K562 (cell line): ENCODE data around the gene POLD4. TPM values are rescaled to one million over a fixed set of nuclear protein-coding genes. Genes with fewer than 3 reads are reported as not detected.
A peak's percentile ranks its signal among the peaks of the same experiment; 100 is the strongest.

Experiments
- BDP1 ChIP-seq: IDR thresholded peaks from 3 replicates; pipeline ENCODE4 v1.6.1; 2011; ENCODE audit not compliant: insufficient read length, insufficient read depth
- C11orf30 ChIP-seq: fragments of 450-650 bp; IDR thresholded peaks from 2 replicates; pipeline ENCODE4 v1.6.1; 2016; ENCODE audit warnings: low read depth, mild to moderate bottlenecking
- CC2D1A ChIP-seq: fragments of 450-650 bp; IDR thresholded peaks from 2 replicates; pipeline ENCODE4 v1.6.1; 2017; ENCODE audit warnings: mild to moderate bottlenecking
- CHD1 ChIP-seq: fragments of 200-600 bp; sonication (generic); IDR thresholded peaks from one replicate; pipeline ENCODE4 v1.6.1; 2012; ENCODE audit warnings: mild to moderate bottlenecking, moderate library complexity, low read length, inconsistent platforms
- DACH1 ChIP-seq: fragments of 450-650 bp; IDR thresholded peaks from 2 replicates; pipeline ENCODE4 v1.6.1; 2018; ENCODE audit not compliant: partially characterized antibody
- EGR1 ChIP-seq: fragments of 450-650 bp; conservative IDR thresholded peaks from 2 replicates; pipeline ENCODE4 v1.6.1; 2017; ENCODE audit warnings: mild to moderate bottlenecking
- ESRRA ChIP-seq: fragments of 450-650 bp; IDR thresholded peaks from 2 replicates; pipeline ENCODE4 v1.6.1; 2014; ENCODE audit warnings: low read depth, mild to moderate bottlenecking, moderate library complexity, borderline replicate concordance
- ETV6 ChIP-seq, 3 experiments: fragments of 150-350 bp in 1 of 3; sonication (generic) in 1 of 3; formaldehyde crosslinking in 1 of 3; IDR thresholded peaks; 2 replicates each; pipeline versions ENCODE4 v1.6.1 to v1.8.0; 2014 to 2022; ENCODE audit warnings: borderline replicate concordance in 2 of 3, low read depth in 2 of 3, antibody characterized with exemption in 1 of 3, low read length in 1 of 3, mild to moderate bottlenecking in 1 of 3, missing genetic modification reagents in 1 of 3
- FOXK1 ChIP-seq: sonication (generic); formaldehyde crosslinking; IDR thresholded peaks from 2 replicates; pipeline ENCODE4 v1.8.0; 2022; ENCODE audit warnings: missing genetic modification reagents, mild to moderate bottlenecking, borderline replicate concordance
- MECOM ChIP-seq: fragments of 250-450 bp; sonication (Bioruptor Pico); IDR thresholded peaks from 2 replicates; pipeline ENCODE4 v1.8.0; 2022; ENCODE audit warnings: inconsistent platforms
- MTA3 ChIP-seq: fragments of 450-650 bp; formaldehyde crosslinking; IDR thresholded peaks from 2 replicates; pipeline ENCODE4 v1.6.1; 2017; ENCODE audit warnings: mild to moderate bottlenecking, borderline replicate concordance
- NCOA1 ChIP-seq: fragments of 450-650 bp; IDR thresholded peaks from 2 replicates; pipeline ENCODE4 v1.6.1; 2016; ENCODE audit warnings: low read depth
- NFXL1 ChIP-seq: fragments of 450-650 bp; formaldehyde crosslinking; IDR thresholded peaks from 2 replicates; pipeline ENCODE4 v1.4.0; 2021; ENCODE audit warnings: mild to moderate bottlenecking
- NONO ChIP-seq, 2 experiments: fragments of 200-400 bp in 1 of 2; fragments of 450-650 bp in 1 of 2; formaldehyde crosslinking in 1 of 2; IDR thresholded peaks; 2 replicates each; pipeline ENCODE4 v1.6.1; 2017; ENCODE audit warnings: low read depth in 2 of 2, mild to moderate bottlenecking in 2 of 2, moderate library complexity in 2 of 2, low read length in 1 of 2
- NRF1 ChIP-seq, 2 experiments: fragments of 450-650 bp; IDR thresholded peaks in 1 of 2; conservative IDR thresholded peaks in 1 of 2; 2 replicates each; pipeline ENCODE4 v1.6.1; 2014; ENCODE audit warnings: mild to moderate bottlenecking in 2 of 2
- RBBP5 ChIP-seq: fragments of 200-600 bp; sonication (generic); IDR thresholded peaks from 2 replicates; pipeline ENCODE4 v1.6.1; 2012; ENCODE audit warnings: borderline replicate concordance, mild to moderate bottlenecking, low read length, control low read depth, inconsistent platforms; ENCODE audit not compliant: insufficient read depth, poor library complexity, severe bottlenecking
- SAFB ChIP-seq: fragments of 200-400 bp; formaldehyde crosslinking; IDR thresholded peaks from 2 replicates; pipeline ENCODE4 v1.6.1; 2017; ENCODE audit warnings: low read depth, low read length, borderline replicate concordance
- SRF ChIP-seq, 2 experiments: fragments of 250-450, 450-650 bp in 1 of 2; sonication (Bioruptor Pico) in 1 of 2; sonication (generic) in 1 of 2; formaldehyde crosslinking; IDR thresholded peaks; 2 replicates each; pipeline versions ENCODE4 v1.5.0 to v1.5.1; 2020 to 2022; ENCODE audit warnings: mild to moderate bottlenecking in 1 of 2, missing genetic modification reagents in 1 of 2
- TARDBP ChIP-seq: fragments of 450-650 bp; IDR thresholded peaks from 2 replicates; pipeline ENCODE4 v1.6.1; 2016
- TSC22D4 ChIP-seq: fragments of 450-650 bp; IDR thresholded peaks from 2 replicates; pipeline ENCODE4 v1.6.1; 2016; ENCODE audit warnings: missing genetic modification characterization, missing biosample characterization, control low read depth
- ZNF263 ChIP-seq: sonication (generic); formaldehyde crosslinking; IDR thresholded peaks from 2 replicates; pipeline ENCODE4 v1.8.0; 2022; ENCODE audit warnings: mild to moderate bottlenecking, missing genetic modification reagents, borderline replicate concordance
- polyA plus RNA-seq, 8 experiments: library from polyadenylated mRNA; depleted of rRNA in 4 of 8; stranded (reverse) in 5 of 8; unstranded in 3 of 8; fragments of >200 nt; fragmentation: Nextera tagmentation in 2 of 8; fragmentation: Illumina TruSeq in 1 of 8; extraction: Ambion mirVana in 2 of 8; extraction: Trizol in 1 of 8; gene quantifications; 2 replicates each; pipeline versions ENCODE4 v1.2.1 to v1.2.3, GENCODE V29; 2011 to 2014; ENCODE audit warnings: inconsistent platforms in 1 of 8, missing spikeins in 1 of 8
- total RNA-seq, 7 experiments: library from RNA; depleted of rRNA in 6 of 7; stranded (reverse); fragments of >200 nt in 6 of 7; fragmentation: Illumina TruSeq in 2 of 7; extraction: Trizol in 2 of 7; gene quantifications; 2 replicates each; pipeline versions ENCODE4 v1.2.1 to v1.2.3, GENCODE V29; 2011 to 2021; ENCODE audit warnings: low replicate concordance in 1 of 7
- TF ChIP-seq, protein P1 (sequence below), 2 experiments: IDR thresholded peaks in 1 of 2; conservative IDR thresholded peaks in 1 of 2; 2 replicates each; pipeline ENCODE4 v1.6.1; 2016; ENCODE audit warnings: low read depth in 2 of 2, mild to moderate bottlenecking in 1 of 2, missing compliant biosample characterization in 1 of 2, missing genetic modification characterization in 1 of 2, moderate library complexity in 1 of 2
- TF ChIP-seq, protein P2 (sequence below): fragments of 200-800 bp; sonication (Bioruptor generic); IDR thresholded peaks from 2 replicates; pipeline ENCODE4 v1.6.1; 2017; ENCODE audit warnings: missing genetic modification characterization, missing compliant biosample characterization

POLD4 gene
- total and polyA plus RNA-seq, 9 of the 15 experiments (the other 6 are each of a cell fraction or from before 2014, with no cell fraction given), result 5.8 to 64.5 (median 18.3) TPM

DNA sequence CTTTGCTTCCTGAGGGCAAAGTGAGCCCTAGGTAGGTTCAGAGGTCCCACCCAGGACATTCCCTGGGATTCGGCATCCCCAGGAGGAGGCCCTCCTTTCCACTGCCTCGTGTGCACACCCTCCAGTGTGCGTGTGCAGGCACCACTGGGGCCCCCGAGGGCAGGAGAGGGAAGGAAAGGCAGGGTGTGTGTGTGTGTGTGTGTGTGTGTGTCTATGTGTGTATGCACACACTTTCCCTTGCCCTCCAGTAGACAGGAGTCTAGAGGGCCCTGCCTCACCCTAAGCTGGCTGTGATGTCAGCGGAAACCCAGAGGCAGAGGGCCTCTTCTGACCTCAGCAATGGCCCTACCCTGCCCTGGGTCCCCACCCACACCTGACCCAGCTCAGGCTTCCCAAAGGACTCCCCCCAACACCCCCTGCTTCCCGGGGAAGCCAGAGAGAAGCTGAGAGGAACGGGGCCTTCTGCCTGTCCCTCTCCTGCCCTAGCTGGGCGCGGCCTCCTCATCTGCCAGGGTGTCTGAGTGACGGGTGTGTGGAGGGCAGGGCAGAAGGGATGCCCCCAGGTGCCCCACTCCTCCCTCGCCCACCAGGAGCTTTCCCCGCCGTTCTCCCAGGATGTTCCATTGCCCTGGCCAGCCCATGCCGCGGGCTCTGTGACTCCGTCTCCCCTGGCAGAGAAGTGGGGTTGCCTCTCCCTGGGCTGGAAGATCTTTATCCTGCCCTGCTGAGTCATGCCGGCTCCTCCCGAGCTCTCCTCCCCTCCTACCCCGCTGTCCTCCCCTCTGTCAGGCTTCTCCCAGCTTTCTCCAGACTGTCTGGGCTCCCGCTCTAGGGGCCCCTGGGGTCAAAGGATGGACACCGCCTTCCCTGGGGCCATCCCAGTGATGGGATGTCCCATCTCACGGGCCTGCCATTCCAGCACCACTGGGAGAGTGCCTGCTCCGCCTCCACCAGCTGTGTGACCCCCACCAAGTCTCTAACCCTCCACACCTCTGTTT, 26.0 kb upstream of the POLD4 start (continued):
- peak; percentile 92 for TF ChIP-seq C11orf30
- TF ChIP-seq ETV6 (IDR thresholded peaks at IDR 0.05; ENCODE audit: borderline replicate concordance in 1 of 2, low read depth in 2 of 2, low read length in 1 of 2), result no peak
- no peak for TF ChIP-seq ETV6 (CRISPR knock-in tag; IDR thresholded peaks at IDR 0.05; ENCODE audit: borderline replicate concordance)
- no peak for TF ChIP-seq SRF (CRISPR knock-in tag; IDR thresholded peaks at IDR 0.05)
- no peak for TF ChIP-seq NFXL1 (CRISPR knock-in tag)
- TF ChIP-seq MECOM (CRISPR knock-in tag), result no peak
- no peak for TF ChIP-seq FOXK1 (CRISPR knock-in tag)
- TF ChIP-seq BDP1, result no peak
- TF ChIP-seq CHD1, result no peak
- no peak for TF ChIP-seq NONO (IDR thresholded peaks at IDR 0.05; ENCODE audit: low read depth in 2 of 2, low read length in 1 of 2)
- no peak for TF ChIP-seq TARDBP
- no peak for TF ChIP-seq CC2D1A
- TF ChIP-seq SAFB, result no peak
- no peak for TF ChIP-seq TSC22D4 (tag)
- TF ChIP-seq NCOA1, result 0 out of 2 replicates have a peak, but pooled peaks have one; percentile 21
- TF ChIP-seq ZNF263 (CRISPR knock-in tag), result peak; percentile 98
- TF ChIP-seq MTA3, result peak; percentile 88
- TF ChIP-seq RBBP5, result no peak
- no peak for TF ChIP-seq DACH1
- TF ChIP-seq, protein P1, sequence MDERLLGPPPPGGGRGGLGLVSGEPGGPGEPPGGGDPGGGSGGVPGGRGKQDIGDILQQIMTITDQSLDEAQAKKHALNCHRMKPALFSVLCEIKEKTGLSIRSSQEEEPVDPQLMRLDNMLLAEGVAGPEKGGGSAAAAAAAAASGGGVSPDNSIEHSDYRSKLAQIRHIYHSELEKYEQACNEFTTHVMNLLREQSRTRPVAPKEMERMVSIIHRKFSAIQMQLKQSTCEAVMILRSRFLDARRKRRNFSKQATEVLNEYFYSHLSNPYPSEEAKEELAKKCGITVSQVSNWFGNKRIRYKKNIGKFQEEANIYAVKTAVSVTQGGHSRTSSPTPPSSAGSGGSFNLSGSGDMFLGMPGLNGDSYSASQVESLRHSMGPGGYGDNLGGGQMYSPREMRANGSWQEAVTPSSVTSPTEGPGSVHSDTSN (CRISPR knock-in tag; IDR thresholded peaks at IDR 0.05; ENCODE audit: low read depth), result no peak
- TF ChIP-seq, protein P1 (tag; conservative IDR thresholded peaks at IDR 0.05; ENCODE audit: low read depth), result 0 out of 2 replicates have a peak, but pooled peaks have one; percentile 26
- TF ChIP-seq ESRRA, result no peak
- TF ChIP-seq NRF1 (conservative IDR thresholded peaks at IDR 0.05 in 1 of 2, IDR thresholded peaks at IDR 0.05 in 1 of 2), result no peak; a peak in 1 of 4 replicates
- TF ChIP-seq, protein P2, sequence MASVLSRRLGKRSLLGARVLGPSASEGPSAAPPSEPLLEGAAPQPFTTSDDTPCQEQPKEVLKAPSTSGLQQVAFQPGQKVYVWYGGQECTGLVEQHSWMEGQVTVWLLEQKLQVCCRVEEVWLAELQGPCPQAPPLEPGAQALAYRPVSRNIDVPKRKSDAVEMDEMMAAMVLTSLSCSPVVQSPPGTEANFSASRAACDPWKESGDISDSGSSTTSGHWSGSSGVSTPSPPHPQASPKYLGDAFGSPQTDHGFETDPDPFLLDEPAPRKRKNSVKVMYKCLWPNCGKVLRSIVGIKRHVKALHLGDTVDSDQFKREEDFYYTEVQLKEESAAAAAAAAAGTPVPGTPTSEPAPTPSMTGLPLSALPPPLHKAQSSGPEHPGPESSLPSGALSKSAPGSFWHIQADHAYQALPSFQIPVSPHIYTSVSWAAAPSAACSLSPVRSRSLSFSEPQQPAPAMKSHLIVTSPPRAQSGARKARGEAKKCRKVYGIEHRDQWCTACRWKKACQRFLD, result peak; percentile 33; the same call in 1 of the 2 replicates
- TF ChIP-seq EGR1, result 0 out of 2 replicates have a peak, but pooled peaks have one; percentile 3
